ENCODE measurements around the gene S100A9.

The S100A9 gene

DNA sequence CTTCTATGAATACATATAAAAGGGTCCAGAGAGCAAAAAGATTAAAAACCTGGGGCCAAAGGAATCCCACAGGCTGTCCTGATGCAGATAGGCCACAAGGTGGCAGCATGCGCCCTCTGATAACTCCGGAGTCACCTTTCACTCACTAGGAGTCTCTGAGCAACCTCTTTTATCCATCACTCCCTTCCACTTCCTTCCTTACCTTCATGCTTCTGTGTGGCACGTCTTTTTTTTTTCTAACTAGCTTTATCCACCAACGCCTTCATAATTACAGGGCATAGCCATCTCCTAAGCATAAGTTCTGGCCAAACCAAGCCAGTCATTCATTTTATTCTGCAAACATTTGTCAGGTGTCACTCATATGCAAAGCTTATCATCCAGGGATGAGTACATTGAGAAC lies 5.1 kb upstream of the S100A9 start:
- no peak overlapping the region for H3K4me3 ChIP-seq (ENCODE audit: low read depth, low read length)
- TF ChIP-seq CTCF (IDR thresholded peaks at IDR 0.05; ENCODE audit: insufficient read depth, low read depth, low read length, missing control alignments), result peak; percentile 83
- DNase-seq (ENCODE audit: low read depth), result peak; percentile 72

GRCh38 chr1:153353226-153353947 lies 4.3 kb upstream of the S100A9 start:
- TF ChIP-seq CTCF (IDR thresholded peaks at IDR 0.05; ENCODE audit: insufficient read depth, low read depth, low read length, missing control alignments), result peak; percentile 44
- no peak for DNase-seq (ENCODE audit: low read depth)
- H3K4me3 ChIP-seq (ENCODE audit: low read depth, low read length), result no peak overlapping the region

GRCh38 chr1:153354515-153355193 lies 3.0 kb upstream of the S100A9 start:
- no peak overlapping the region for H3K4me3 ChIP-seq (ENCODE audit: low read depth, low read length)
- TF ChIP-seq CTCF (IDR thresholded peaks at IDR 0.05; ENCODE audit: insufficient read depth, low read depth, low read length, missing control alignments), result no peak
- no peak for DNase-seq (ENCODE audit: low read depth)

- TF ChIP-seq CTCF (IDR thresholded peaks at IDR 0.05; ENCODE audit: insufficient read depth, low read depth, low read length, missing control alignments), result peak; percentile 69
- peak; percentile 78 for DNase-seq (ENCODE audit: low read depth)
- H3K4me3 ChIP-seq (ENCODE audit: low read depth, low read length), result no peak overlapping the region
Observed at GRCh38 chr1:153355445-153356071, 2.1 kb upstream of the S100A9 start.

- no peak overlapping the region for H3K4me3 ChIP-seq (ENCODE audit: low read depth, low read length)
- TF ChIP-seq CTCF (IDR thresholded peaks at IDR 0.05; ENCODE audit: insufficient read depth, low read depth, low read length, missing control alignments), result no peak
- DNase-seq (ENCODE audit: low read depth), result no peak
Observed at GRCh38 chr1:153356392-153357075, 1.1 kb upstream of the S100A9 start.

GRCh38 chr1:153357076-153357852 lies 390 bp upstream of the S100A9 start:
- DNase-seq (ENCODE audit: low read depth), result no peak
- no peak for TF ChIP-seq CTCF (IDR thresholded peaks at IDR 0.05; ENCODE audit: insufficient read depth, low read depth, low read length, missing control alignments)

More at GRCh38 chr1:153357076-153357852, 390 bp upstream of the S100A9 start:
- no peak overlapping the region for H3K4me3 ChIP-seq (ENCODE audit: low read depth, low read length)
